ENCODE results near the gene ARHGEF6. TPM values are rescaled to one million over a fixed set of nuclear protein-coding genes. Genes with fewer than 3 reads are reported as not detected.

The ARHGEF6 gene
- total RNA-seq, 4 donors from 2014 or later, result 23.7 to 41.1 (median 29.6) TPM

DNA sequence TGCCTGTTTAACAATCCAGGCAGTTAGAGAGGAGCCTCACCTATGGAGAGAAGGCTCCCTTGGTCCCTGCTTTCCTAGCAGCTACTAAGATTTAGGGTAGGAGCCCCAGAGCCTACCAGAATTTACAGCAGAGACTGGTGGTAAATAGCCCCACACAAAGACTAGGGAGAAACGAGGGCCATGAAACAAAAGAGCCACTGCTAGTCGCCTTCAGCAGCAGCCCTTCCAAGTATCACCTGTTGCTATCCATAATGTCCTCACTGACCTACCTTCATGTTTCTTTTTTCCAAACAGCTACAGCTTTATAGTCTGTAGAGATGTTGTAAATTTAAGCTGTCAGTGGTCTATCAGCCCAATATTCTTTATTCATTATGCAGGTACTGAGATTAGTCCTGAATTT lies 25.3 kb downstream of the ARHGEF6 start:
- TF ChIP-seq EP300 (IDR thresholded peaks at IDR 0.05), result no peak
- no peak for TF ChIP-seq POLR2A (IDR thresholded peaks at IDR 0.05)
- TF ChIP-seq CTCF (IDR thresholded peaks at IDR 0.05), result no peak
- H3K27me3 ChIP-seq, result no peaks in the 10 kb centered on the region
- H3K9me3 ChIP-seq, result no peaks in the 10 kb centered on the region
- peak overlapping the region in 1 of 4 donors; percentile 44 for H3K27ac ChIP-seq
- DNase-seq (ENCODE audit: low spot score in 2 of 2), result no peak
- H3K4me1 ChIP-seq, result peaks cover 0 to 24% (median 8%) of the 10 kb centered on the region in 4 donors
- WGBS, 2 donors, result 73 to 79% methylated on average over 2 of the region's 2 CpGs
- H3K36me3 ChIP-seq, result no peaks in the 10 kb centered on the region
- H3K4me3 ChIP-seq, result no peak overlapping the region

DNA sequence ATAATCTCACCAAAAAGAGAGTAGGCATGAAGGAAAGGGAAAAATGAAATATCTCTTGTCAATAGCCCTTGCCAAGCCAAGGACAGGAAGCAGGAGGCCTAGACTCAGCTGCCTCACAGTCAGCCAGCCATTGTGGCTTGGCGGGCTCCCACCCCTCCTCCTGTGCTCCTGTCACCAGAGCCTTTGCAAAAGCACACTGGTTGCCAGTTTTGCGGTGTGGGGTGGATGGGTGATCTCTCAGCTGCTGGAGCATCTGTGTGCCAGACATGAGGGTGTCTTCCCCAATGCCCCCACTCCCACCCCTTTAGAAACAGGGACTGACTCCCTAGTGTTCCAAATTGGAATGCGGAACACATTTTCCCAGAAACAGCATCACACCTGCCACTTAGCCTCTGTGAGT lies 26.1 kb downstream of the ARHGEF6 start:
- Histone ChIP-seq H3K36me3 (no peaks in the 10 kb centered on the region), H3K4me1 (peaks cover 0 to 17% (median 5%) of the 10 kb centered on the region in 4 donors), H3K4me3 (no peak overlapping the region), H3K27me3 (no peaks in the 10 kb centered on the region), H3K9me3 (no peaks in the 10 kb centered on the region), H3K27ac (peak overlapping the region in 1 of 4 donors; percentile 44)
- TF ChIP-seq POLR2A (IDR thresholded peaks at IDR 0.05) (no peak), EP300 (IDR thresholded peaks at IDR 0.05) (no peak), CTCF (IDR thresholded peaks at IDR 0.05) (no peak)
- no peak for DNase-seq (ENCODE audit: low spot score in 2 of 2)
- 44 to 56% methylated on average over 3 of the region's 3 CpGs for WGBS, 2 donors

GRCh38 chrX:136752796-136753195 lies 27.9 kb downstream of the ARHGEF6 start:
- WGBS, 2 donors, result 28 to 35% methylated on average over 2 of the region's 2 CpGs
- no peak for TF ChIP-seq POLR2A (IDR thresholded peaks at IDR 0.05)
- no peak for TF ChIP-seq EP300 (IDR thresholded peaks at IDR 0.05)
- no peak for TF ChIP-seq CTCF (IDR thresholded peaks at IDR 0.05)
- Histone ChIP-seq H3K27me3 (no peaks in the 10 kb centered on the region), H3K27ac (peak overlapping the region in 1 of 4 donors; percentile 44), H3K9me3 (no peaks in the 10 kb centered on the region), H3K4me3 (no peak overlapping the region), H3K4me1 (peaks cover 0 to 16% (median 6%) of the 10 kb centered on the region in 4 donors), H3K36me3 (no peaks in the 10 kb centered on the region)
- no peak for DNase-seq (ENCODE audit: low spot score in 2 of 2)

- no peaks in the 10 kb centered on the region for H3K9me3 ChIP-seq
- H3K27me3 ChIP-seq, result no peaks in the 10 kb centered on the region
- no peak overlapping the region for H3K27ac ChIP-seq
- TF ChIP-seq POLR2A (IDR thresholded peaks at IDR 0.05), result no peak
- no peak for TF ChIP-seq CTCF (IDR thresholded peaks at IDR 0.05)
- H3K4me3 ChIP-seq, result no peak overlapping the region
- no peaks in the 10 kb centered on the region for H3K36me3 ChIP-seq
- WGBS, 2 donors, result 67 to 94% methylated on average over 4 of the region's 4 CpGs
- no peak for DNase-seq (ENCODE audit: low spot score in 2 of 2)
- H3K4me1 ChIP-seq, result peaks cover 0 to 16% (median 7%) of the 10 kb centered on the region in 4 donors
Observed at GRCh38 chrX:136752346-136752745, 28.4 kb downstream of the ARHGEF6 start.

GRCh38 chrX:136750364-136750763 lies 30.4 kb downstream of the ARHGEF6 start:
- no peak overlapping the region for H3K27ac ChIP-seq
- H3K36me3 ChIP-seq, result no peaks in the 10 kb centered on the region
- no peaks in the 10 kb centered on the region for H3K27me3 ChIP-seq
- no peak for TF ChIP-seq EP300 (IDR thresholded peaks at IDR 0.05)
- no peak for TF ChIP-seq CTCF (IDR thresholded peaks at IDR 0.05)
- no peak for TF ChIP-seq POLR2A (IDR thresholded peaks at IDR 0.05)
- DNase-seq (ENCODE audit: low spot score in 2 of 2), result no peak
- H3K4me1 ChIP-seq, result peaks cover 0 to 21% (median 10%) of the 10 kb centered on the region in 4 donors
- WGBS, 2 donors, result 53 to 56% methylated on average over 2 of the region's 2 CpGs
- H3K9me3 ChIP-seq, result no peaks in the 10 kb centered on the region
- no peak overlapping the region for H3K4me3 ChIP-seq

All from tibial nerve (tissue), 4 donors.